ENCODE measurements around the gene RAB3B. TPM values are rescaled to one million over a fixed set of nuclear protein-coding genes. Genes with fewer than 3 reads are reported as not detected.
"Not testable (repeated sequence)": the region's sequence is repeated elsewhere in the genome, so short reads cannot be mapped to it uniquely, and the experiment has no call there.

Gene RAB3B, protein sequence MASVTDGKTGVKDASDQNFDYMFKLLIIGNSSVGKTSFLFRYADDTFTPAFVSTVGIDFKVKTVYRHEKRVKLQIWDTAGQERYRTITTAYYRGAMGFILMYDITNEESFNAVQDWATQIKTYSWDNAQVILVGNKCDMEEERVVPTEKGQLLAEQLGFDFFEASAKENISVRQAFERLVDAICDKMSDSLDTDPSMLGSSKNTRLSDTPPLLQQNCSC
- total RNA-seq: 1.0 and 5.4 TPM in 2 replicates

DNA sequence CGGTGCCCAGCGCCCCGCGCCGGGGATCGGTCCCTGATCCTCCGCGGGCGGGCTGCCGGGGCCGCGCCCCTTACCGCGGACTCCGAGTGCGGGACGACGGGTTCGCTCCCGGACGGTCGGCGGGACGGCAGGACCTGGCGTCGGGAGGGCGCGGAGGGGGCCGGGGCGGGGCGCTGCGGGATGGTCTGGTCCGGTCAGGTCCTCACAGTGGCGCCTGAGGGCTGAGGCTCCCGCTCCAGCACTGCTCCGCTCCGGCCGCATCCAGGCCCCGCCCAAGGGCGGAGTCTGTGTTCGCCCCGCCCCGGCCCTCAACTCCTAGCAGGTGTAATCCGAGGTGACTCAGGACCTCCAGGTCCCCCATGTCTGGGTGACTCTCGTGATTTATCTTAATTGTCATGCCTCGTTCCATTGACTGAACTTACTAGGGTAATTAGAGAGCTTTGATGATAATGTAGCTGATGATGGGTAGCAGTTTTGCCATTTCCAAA is at the start of gene RAB3B:
Gene RAB3B, minus strand, starts transcription at position 223 of the 488 bp plus-strand sequence. CDS start 13,583 bp downstream, outside the sequence.
- peak; percentile 73 for DNase-seq

DNA sequence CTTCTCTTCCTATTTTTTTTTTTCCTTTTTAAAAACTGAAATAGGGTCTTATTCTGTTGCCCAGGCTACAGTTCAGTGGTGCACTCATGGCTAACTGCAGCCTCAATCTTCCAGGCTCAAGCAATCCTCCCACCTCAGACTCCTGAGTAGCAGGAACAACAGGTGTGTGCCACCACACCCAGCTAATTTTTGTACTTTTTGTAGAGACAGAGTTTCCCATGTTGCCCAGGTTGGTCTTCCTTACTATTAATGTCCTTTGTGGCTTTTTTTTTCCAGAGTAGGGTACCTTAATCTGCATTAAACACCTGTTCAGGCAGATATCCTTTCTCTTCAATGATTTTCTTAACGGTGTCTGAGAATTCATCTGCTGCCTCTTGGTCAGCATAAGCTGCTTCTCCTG is 47.4 kb upstream of the RAB3B start:
- DNase-seq: no peak

DNA sequence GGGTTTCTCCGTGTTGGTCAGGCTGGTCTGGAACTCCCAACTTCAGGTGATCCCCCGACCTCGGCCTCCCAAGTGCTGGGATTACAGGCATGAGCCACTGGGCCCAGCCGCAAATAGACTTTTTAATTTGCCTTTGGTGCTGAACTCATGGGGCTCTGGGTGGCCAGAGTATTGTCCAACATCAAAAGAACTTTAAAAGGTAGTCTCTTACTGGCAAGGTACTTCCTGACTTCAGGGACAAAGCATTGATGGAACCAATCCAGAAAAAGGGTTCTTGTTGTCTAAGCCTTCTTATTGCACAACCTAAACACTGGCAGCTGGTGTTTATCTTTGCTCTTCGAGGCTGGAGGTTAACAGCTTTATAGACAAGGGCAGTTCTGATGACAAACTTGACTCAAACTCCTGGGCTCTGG is 46.9 kb upstream of the RAB3B start:
- DNase-seq: no peak

DNA sequence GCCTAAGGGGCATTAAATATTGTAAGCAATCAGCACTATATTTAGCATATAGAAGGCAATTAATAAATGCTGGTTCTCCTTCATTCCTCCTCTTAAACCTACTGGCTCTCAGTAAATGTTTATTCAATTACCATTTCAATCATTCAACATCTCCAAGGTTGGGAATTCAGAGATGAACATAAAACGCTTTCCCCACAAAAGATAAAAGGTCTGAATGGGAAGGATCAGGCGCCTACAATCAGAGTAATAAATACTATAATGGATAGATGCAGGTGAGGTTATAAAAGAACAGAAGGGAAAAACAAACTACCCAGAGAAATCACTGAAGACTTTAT is 43.5 kb upstream of the RAB3B start:
- no peak for DNase-seq

- peak; percentile 93 for DNase-seq
These were observed 42.9 kb upstream of the RAB3B start, which contains the start of gene KTI12 for GRCh38 chr1:52033190-52034049. Gene KTI12 (minus strand): TSS chr1:52033810. CDS start chr1:52033761, 49 bp downstream.

GRCh38 chr1:52032785-52033131 is 42.3 kb upstream of the RAB3B start:
- peak; percentile 71 for DNase-seq

DNA sequence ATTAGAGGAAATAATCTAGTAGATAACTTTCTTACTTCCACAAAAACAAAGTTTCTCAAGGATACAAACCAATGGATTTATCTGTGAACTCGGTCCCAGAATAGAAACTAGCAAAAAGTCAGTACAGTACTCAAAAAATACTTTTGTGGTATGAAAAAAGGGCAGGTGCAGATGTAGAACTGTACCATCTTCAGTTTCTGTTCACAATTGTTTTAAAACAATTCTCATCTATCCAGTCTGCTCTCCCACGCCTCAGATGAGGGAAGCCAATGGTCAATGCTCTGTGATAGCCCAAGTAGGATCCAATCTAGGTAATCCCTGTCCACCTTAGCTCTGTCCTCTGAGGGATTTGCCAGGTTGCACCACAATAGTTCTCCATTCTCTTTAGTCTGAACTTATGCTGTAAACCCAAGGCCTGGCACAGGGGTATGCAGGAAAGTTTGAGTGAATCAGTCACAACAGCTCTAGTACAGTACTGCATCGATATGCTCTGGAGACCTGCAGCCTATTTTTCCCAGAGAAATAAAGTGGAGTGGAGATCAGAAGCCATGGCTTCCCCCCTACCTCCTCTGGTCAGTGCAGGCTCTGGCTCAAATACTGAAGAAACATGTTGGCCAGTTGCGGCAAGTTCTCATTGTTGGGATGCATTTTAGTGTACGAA is 41.8 kb upstream of the RAB3B start:
- peak; percentile 5 for DNase-seq

GRCh38 chr1:52028839-52029238 is 38.3 kb upstream of the RAB3B start:
- DNase-seq: not testable (repeated sequence)

- DNase-seq: no peak
These were observed 37.8 kb upstream of the RAB3B start for GRCh38 chr1:52028328-52028727.

DNA sequence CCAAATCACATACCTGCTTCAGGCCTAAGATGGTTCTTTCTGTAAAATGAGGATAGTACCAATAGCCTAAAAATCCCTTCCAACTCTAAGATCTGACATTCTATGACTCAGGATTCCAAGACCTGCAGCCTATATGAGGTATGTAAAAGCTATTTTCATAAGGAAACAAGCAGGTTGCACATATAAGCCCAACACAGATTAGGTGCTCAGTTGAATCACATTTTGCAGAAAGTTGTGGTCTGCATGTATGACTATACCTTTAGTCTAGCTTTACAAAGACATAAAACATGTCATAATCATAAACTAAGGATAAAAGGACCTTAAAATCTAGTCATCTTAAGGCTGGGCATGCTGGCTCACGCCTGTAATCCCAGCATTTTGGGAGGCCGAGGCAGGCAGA is 35.8 kb upstream of the RAB3B start:
- DNase-seq: no peak

- peak; percentile 76 for DNase-seq
These were observed 31.6 kb upstream of the RAB3B start for GRCh38 chr1:52022133-52022532.

DNA sequence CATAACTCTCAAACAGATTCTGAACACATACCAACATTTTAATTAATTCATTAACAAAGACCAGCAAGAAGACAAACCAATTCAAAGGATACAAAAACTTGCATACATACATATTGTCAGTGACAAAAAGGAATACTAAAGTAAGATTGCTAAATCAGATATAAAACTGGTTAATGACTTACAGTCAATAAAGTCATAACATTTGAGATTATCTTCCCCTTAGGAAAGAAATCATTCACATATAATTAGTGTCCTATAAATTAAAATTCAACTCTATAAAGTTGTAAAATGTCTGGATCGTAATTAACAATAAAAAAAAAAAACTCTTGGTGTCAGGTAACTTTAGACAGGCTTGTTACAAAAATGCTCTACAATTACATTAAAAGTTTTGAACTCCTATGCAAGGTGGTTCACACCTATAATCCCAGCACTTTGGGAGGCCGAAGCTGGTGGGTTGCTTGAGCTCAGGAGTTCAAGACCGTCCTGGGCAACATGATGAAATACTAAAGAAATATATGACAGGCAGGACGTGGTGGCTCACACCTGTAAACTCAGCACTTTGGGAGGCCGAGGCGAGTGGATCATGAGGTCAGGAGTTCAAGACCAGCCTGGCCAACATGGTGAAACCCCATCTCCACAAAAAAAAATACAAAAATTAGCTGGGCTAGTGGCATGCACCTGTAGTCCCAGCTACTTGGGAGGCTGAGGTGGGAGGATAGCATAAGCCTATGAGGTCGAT is 17.7 kb upstream of the RAB3B start:
- no peak for DNase-seq

DNA sequence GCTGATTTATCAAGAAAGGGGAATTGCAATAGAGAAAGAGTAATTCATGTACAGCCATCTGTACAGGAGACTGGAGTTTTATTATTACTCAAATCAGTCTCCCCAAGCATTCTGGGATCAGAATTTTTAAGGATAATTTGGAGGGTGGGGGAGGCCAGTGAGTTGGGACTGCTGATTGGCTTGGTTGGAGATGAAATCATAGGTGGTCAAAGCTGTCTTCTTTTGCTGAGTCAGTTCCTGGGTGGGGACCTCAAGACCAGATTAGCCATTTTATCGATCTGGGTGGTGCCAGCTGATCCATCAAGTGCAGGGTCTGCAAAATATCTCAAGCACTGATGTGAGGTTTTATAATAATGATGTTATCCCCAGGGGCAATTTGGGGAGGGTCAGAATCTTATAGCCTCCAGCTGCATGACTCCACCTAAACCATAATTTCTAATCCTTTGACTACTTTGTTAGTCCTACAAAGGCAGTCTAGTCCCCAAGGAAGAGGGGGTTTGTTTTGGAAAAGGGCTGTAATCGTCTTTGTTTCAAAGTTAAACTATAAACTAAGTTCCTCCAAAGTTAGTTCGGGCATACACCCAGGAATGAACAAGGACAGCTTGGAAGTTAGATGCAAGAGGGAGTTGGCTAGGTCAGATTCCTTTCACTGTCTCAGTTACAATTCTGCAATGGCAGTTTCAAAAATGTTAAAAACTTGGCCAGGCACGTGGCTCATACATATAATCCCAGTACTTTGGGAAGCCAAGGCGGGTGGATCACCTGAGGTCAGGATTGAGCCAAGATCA is 16.9 kb upstream of the RAB3B start:
- DNase-seq: no peak

GRCh38 chr1:52006081-52006553 is 15.6 kb upstream of the RAB3B start:
- DNase-seq: not testable (repeated sequence)

DNA sequence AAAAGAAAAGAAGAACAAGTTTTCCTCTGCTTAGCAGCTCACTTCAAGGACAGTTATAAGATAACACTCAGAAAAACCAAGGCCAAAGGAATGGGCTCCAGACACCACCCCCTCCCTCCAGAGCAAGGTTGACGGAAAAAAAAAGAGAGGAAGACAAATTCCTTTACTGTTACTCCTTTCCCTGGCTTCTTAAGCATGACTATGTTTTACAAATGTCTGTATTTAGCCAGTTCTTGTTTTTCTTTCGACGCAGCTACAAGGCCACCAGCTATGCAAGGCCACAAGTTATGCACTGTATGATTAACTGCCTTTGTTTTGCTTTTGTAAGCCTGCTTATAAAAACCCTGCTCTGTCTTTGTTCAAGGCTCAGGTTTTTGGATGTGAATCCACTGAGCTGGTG is 15.0 kb upstream of the RAB3B start:
- not testable (repeated sequence) for DNase-seq

- DNase-seq: no peak
These were observed 13.4 kb upstream of the RAB3B start for GRCh38 chr1:52003877-52004276.

DNA sequence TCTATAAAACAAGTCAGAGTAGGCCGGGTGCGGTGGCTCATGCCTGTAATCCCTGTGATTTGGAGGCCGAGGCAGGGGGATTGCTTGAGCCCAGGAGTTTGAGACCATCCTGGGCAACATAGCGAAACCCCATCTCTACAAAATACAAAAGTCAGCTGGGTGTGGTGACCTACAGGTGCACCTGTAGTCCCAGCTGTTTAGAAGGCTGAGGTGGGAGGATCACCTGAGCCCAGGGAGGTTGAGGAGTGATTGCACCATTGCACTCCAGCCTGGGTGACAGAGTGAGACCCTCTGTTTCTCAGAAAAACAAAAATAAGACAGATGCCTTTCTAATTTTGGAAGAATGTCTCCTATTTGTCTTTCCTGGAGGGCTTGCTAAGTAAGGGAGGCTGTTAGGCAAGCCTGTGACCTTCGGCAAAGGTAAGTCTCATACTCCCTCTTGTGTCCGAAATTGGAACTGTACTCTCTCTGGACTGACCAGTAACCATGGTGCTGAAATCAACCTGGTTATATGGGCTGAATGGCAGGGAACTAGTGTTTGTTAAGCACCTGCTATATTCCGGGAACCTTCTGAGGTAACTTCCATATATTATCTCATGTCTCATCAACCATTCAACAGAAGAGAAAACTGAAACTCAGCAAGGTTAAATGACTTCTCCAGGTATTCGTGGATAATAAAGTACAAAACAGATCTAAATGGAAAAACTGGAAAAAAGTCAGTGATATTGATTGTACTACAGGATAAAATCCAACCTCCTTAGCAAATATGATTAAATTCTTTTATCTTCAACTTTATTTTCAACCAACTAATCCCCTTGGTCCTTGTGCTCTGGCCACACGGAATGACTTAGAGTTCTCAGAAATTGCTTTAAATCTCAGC is 11.8 kb upstream of the RAB3B start:
- peak; percentile 96 for DNase-seq

- no peak for DNase-seq
These were observed 8.2 kb upstream of the RAB3B start for GRCh38 chr1:51998701-51999100.

- DNase-seq: no peak
These were observed 7.5 kb upstream of the RAB3B start for GRCh38 chr1:51997974-51998382.

GRCh38 chr1:51989582-51990477 is 670 bp downstream of the RAB3B start:
- no peak for DNase-seq

Data from dermis blood vessel endothelial cell (primary cell).